Activated naive CD4-positive, alpha-beta T cell treated with anti-CD3 and anti-CD28 coated beads, Interleukin-2, amount 10 ng/mL, durations not matched to agents 5 hours and 36 hours (primary cell): ENCODE data around the gene ICE1. TPM values are rescaled to one million over a fixed set of nuclear protein-coding genes. Genes with fewer than 3 reads are reported as not detected.

ENCODE experiments used
- total RNA-seq, 2 experiments: library from RNA; stranded (reverse); gene quantifications; one replicate each; pipeline ENCODE4 v1.2.3, GENCODE V29; 2021

Gene ICE1, protein sequence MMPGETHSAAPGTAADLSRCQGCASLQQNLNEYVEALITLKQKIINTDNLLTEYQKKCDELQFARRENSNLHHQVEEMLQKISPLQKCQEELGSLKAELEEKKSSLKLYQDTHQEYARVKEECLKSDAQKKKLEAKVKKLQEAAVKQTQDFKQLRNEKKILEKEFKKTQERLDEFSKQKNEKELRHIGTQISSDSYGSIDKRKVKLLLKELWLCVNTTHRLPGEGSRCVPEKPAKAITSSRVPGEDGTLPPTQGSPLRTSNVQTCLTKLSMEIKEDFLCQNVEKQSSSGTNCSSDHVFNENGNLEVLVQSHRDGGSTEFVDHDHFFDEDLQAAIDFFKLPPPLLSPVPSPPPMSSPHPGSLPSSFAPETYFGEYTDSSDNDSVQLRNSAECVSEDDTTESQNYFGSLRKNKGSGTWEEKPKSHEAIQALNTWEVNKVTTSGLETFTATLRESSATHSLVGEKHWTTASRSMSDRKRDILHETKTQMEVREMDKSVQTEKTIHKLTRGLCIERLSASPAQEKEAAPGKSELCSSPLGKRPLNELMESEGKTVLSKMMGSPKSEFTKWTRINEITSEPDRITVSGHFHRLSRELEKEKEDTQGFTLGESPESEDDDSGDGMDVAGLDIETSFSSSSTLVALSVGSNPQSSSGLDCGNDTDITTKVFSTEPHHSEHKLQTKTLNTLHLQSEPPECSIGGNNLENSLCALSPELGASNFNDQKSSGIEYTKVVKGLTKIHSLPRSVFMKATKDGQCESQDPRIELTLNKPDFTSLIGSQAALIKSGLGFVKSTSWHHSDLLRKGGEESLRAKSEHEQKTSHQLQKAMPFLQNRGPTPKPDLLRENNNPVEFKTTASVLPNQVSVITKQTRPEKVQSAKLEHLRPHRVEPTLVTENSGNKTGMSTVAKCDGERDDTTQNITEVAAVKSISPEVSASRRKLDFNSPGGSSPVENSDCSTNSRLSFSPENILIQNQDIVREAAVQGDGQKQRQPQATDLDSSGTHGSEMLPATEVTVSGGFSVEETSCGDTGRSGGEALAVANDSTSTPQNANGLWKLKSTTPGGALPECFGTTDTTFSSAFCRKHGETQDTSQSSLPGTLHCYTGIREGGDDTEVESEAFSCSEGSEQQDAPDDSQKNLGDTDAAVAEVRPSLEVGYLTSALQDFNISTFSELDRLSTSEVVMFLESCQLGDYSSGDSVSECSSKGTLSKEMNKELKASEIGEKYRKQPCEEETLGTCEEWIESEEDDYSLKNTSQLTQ (N-terminal part only)
- 10 to 100 TPM; 31.1 to 31.3 TPM for total RNA-seq

DNA sequence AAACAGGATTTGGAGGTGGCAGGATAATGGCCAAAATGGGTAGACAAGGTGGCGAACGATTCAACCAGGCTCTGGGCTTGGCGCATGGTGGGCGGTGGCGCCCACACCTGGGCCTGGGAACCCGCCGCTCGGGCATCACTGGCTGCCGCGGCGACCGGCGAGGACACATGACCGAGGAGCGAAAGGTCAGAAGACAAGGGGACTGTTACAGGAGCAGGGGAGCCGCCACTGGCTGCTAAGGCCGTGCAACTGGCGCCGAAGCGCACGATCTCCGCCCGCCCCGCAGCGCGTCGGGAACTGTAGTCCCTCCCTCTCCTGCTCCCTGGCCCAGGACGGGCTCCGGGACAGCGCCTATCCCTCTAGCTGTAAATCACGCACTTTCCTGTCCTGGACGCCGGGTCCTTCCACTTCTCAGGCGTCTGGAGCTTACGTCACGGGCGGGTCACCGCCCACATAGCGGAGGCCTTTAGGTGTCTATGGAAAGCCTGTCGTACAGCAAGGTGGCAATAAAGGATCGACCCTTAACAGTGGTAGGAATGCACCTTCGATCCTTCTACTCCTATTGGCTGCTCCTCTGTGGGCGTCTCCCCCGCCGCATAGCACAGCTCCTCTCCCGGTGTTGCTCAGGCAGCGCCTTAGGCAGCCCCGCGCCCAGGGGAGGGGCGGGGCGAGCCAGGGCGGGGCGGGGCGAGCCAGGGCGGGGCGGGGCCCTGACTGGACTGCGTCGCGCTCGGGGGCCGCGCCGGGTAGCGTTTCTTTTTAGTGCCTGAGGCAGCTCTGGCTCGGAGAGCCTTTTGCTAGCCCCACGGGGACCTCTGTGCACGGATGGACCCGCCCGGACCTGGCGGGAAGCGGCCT is at the start of gene ICE1:
TSS of gene ICE1 (plus strand) at position 717 of the 858 bp plus-strand sequence. CDS start 239 bp downstream, outside the sequence.

